ENCODE data around the gene BCOR.

DNA sequence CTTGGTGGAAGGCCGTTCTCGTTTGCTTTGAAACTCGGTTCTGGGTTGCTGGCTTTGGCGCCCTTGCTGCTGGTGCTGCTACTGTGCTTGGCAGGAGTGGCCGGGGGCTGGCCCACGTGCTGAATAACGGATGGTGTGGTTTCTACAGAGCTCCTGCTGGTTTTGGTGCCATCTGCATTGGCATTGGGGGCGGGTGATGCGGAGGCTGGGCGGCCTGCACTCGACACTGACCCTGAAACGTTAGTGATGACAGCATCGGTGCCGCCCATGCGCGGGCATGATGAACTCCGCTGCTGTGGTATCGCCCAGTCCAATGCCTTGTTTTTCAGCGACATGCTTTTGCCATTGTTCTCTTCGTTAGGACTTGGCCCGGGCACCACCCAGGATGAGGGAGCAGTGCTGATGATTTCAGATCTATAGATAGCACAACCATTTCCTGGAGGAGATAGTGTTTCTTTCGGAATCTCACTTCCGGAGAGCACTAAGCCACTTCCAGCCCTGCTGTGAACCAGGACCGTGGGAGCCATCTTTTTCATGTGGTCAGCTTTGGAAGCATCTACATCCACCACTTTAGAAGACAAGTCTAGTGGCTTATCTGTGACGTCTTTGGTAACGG is 24.2 kb downstream of the BCOR start:
- TF ChIP-seq, protein P1, sequence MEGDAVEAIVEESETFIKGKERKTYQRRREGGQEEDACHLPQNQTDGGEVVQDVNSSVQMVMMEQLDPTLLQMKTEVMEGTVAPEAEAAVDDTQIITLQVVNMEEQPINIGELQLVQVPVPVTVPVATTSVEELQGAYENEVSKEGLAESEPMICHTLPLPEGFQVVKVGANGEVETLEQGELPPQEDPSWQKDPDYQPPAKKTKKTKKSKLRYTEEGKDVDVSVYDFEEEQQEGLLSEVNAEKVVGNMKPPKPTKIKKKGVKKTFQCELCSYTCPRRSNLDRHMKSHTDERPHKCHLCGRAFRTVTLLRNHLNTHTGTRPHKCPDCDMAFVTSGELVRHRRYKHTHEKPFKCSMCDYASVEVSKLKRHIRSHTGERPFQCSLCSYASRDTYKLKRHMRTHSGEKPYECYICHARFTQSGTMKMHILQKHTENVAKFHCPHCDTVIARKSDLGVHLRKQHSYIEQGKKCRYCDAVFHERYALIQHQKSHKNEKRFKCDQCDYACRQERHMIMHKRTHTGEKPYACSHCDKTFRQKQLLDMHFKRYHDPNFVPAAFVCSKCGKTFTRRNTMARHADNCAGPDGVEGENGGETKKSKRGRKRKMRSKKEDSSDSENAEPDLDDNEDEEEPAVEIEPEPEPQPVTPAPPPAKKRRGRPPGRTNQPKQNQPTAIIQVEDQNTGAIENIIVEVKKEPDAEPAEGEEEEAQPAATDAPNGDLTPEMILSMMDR (conservative IDR thresholded peaks at IDR 0.05) = no peak
- no peak for TF ChIP-seq ZFX (IDR thresholded peaks at IDR 0.05)

Data from C4-2B (cell line).